ENCODE data around the gene RSRC1.

Gene RSRC1

DNA sequence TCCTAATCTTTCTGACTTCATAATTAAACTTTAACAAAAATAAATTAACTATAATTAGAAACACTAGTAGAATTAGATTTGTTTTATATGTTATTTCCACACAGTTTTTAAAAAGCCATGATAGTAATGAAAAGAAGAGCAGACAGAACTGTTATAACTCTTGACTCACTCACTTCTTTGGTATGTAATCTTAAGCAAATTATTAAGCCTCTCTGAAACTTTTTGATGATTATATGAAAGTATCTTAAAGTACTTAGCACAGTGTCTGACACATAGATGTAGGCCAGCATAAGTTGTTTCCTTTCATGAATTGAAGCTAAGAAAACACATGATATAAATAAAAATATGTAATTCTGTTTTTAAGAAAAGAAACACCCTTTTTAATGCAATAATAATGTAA, 337.5 kb downstream of the RSRC1 start:
- POLR2A ChIA-PET (ENCODE audit: low non-redundant PET), result no interaction called here
- CTCF ChIA-PET, result no interaction called here
- no peak for DNase-seq (ENCODE audit: low spot score)
- TF ChIP-seq, protein P1, sequence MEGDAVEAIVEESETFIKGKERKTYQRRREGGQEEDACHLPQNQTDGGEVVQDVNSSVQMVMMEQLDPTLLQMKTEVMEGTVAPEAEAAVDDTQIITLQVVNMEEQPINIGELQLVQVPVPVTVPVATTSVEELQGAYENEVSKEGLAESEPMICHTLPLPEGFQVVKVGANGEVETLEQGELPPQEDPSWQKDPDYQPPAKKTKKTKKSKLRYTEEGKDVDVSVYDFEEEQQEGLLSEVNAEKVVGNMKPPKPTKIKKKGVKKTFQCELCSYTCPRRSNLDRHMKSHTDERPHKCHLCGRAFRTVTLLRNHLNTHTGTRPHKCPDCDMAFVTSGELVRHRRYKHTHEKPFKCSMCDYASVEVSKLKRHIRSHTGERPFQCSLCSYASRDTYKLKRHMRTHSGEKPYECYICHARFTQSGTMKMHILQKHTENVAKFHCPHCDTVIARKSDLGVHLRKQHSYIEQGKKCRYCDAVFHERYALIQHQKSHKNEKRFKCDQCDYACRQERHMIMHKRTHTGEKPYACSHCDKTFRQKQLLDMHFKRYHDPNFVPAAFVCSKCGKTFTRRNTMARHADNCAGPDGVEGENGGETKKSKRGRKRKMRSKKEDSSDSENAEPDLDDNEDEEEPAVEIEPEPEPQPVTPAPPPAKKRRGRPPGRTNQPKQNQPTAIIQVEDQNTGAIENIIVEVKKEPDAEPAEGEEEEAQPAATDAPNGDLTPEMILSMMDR (conservative IDR thresholded peaks at IDR 0.05; ENCODE audit: low read depth), result no peak
- H3K27ac ChIP-seq, result no peak overlapping the region

GRCh38 chr3:158451405-158452055, 341.6 kb downstream of the RSRC1 start:
- POLR2A ChIA-PET (ENCODE audit: low non-redundant PET), result no interaction called here
- DNase-seq (ENCODE audit: low spot score), result no peak
- TF ChIP-seq, protein P1 (conservative IDR thresholded peaks at IDR 0.05; ENCODE audit: low read depth), result no peak
- H3K27ac ChIP-seq, result no peak overlapping the region
- CTCF ChIA-PET, result interaction anchor here (0.6 to 0.7 kb wide), 2 partner anchors 94 to 1888 kb away, joined by 3 read pairs; no protein-coding TSS in a partner anchor

DNA sequence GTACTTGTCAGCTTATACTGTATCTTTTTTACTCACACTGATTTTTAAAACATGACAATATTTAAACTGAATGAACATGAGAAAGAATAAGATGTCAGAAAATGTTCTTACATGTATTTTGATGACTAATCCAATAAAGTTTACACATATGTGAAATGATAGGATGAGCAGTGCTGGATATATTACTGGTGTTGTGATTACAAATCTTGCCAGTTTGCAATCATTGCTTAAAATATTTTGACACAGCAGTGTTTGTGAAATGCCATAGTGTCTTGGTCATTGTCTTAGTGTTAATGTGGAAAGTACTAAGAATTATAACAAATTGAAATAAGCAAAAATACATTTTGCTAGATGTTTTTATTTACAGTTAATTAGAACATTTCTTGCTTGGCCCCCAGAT, 342.4 kb downstream of the RSRC1 start:
- no peak overlapping the region for H3K27ac ChIP-seq
- DNase-seq (ENCODE audit: low spot score), result peak; percentile 3
- ChIA-PET POLR2A (ENCODE audit: low non-redundant PET) (no interaction called here), CTCF (interaction anchor here (0.6 kb wide), 1 partner anchor 1171 kb away, joined by 3 read pairs; no protein-coding TSS in a partner anchor)
- TF ChIP-seq, protein P1 (conservative IDR thresholded peaks at IDR 0.05; ENCODE audit: low read depth), result no peak

GRCh38 chr3:158453004-158453403, 343.1 kb downstream of the RSRC1 start:
- DNase-seq (ENCODE audit: low spot score), result no peak
- no peak overlapping the region for H3K27ac ChIP-seq

GRCh38 chr3:158453865-158454264, 344.0 kb downstream of the RSRC1 start:
- ChIA-PET CTCF (no interaction called here), POLR2A (ENCODE audit: low non-redundant PET) (no interaction called here)
- TF ChIP-seq, protein P1 (conservative IDR thresholded peaks at IDR 0.05; ENCODE audit: low read depth), result no peak

More at GRCh38 chr3:158453004-158453403, 343.1 kb downstream of the RSRC1 start:
- TF ChIP-seq, protein P1 (conservative IDR thresholded peaks at IDR 0.05; ENCODE audit: low read depth), result no peak
- POLR2A ChIA-PET (ENCODE audit: low non-redundant PET), result no interaction called here
- CTCF ChIA-PET, result no interaction called here

GRCh38 chr3:158455406-158455805, 345.5 kb downstream of the RSRC1 start:
- no peak for DNase-seq (ENCODE audit: low spot score)
- CTCF ChIA-PET, result no interaction called here
- POLR2A ChIA-PET (ENCODE audit: low non-redundant PET), result no interaction called here
- H3K27ac ChIP-seq, result no peak overlapping the region
- TF ChIP-seq, protein P1 (conservative IDR thresholded peaks at IDR 0.05; ENCODE audit: low read depth), result no peak

More at GRCh38 chr3:158453865-158454264, 344.0 kb downstream of the RSRC1 start:
- H3K27ac ChIP-seq, result no peak overlapping the region
- DNase-seq (ENCODE audit: low spot score), result no peak

Data from RWPE1 (cell line).